OCI-LY7 (cell line): ENCODE data around the gene TMC8. TPM values are rescaled to one million over a fixed set of nuclear protein-coding genes. Genes with fewer than 3 reads are reported as not detected.
"Not testable (repeated sequence)": the region's sequence is repeated elsewhere in the genome, so short reads cannot be mapped to it uniquely, and the experiment has no call there.

Source experiments
- BruUV-seq: library from RNA; stranded (reverse); fragments of 400-500 nt; replicated peaks from 2 replicates; lab custom pipeline; 2021; lab: Mats Ljungman, UMichigan
- CTCF ChIA-PET: fragments of 300-600 bp; sonication (Branson Sonifier 250); formaldehyde crosslinking; loops from one replicate; lab custom pipeline; 2022; ENCODE audit warnings: antibody characterized with exemption; ENCODE audit not compliant: unreplicated experiment; lab: Charles Lee
- POLR2A ChIA-PET: fragments of 300-600 bp; sonication (Branson Sonifier 250); formaldehyde crosslinking; loops from one replicate; lab custom pipeline; 2022; ENCODE audit warnings: antibody characterized with exemption; lab: Charles Lee
- DNase-seq: peaks from one replicate; pipeline ENCODE4 v3.0.0-alpha.2; 2015; ENCODE audit warnings: low spot score
- H2AFZ ChIP-seq: fragments of 200-600 bp; sonication (generic), shearing (Covaris generic); 2 replicates; pipeline ENCODE4 v1.6.1; 2014; ENCODE audit warnings: mild to moderate bottlenecking, antibody characterized with exemption, low read length, moderate library complexity
- H3K27ac ChIP-seq: fragments of 200-600 bp; sonication (generic); 2 replicates; pipeline ENCODE4 v1.5.1; 2014; ENCODE audit warnings: mixed run types, low read depth, mild to moderate bottlenecking, moderate library complexity, low read length, inconsistent platforms; ENCODE audit not compliant: poor library complexity, severe bottlenecking
- H3K36me3 ChIP-seq: fragments of 200-600 bp; sonication (generic); 2 replicates; pipeline ENCODE4 v1.6.1; 2014; ENCODE audit warnings: mild to moderate bottlenecking, antibody characterized with exemption, low read length, moderate library complexity, mixed read lengths; ENCODE audit not compliant: insufficient read depth
- H3K4me1 ChIP-seq: fragments of 200-600 bp; sonication (generic); 2 replicates; pipeline ENCODE4 v1.5.1; 2014; ENCODE audit warnings: mild to moderate bottlenecking, low read length; ENCODE audit not compliant: insufficient read depth, poor library complexity, severe bottlenecking
- H3K4me2 ChIP-seq: fragments of 200-600 bp; sonication (generic); 2 replicates; pipeline ENCODE4 v1.6.1; 2014; ENCODE audit warnings: mild to moderate bottlenecking, low read length
- H3K4me3 ChIP-seq: fragments of 200-600 bp; sonication (generic); 2 replicates; pipeline ENCODE4 v1.5.1; 2014; ENCODE audit warnings: mild to moderate bottlenecking, low read depth, low read length; ENCODE audit not compliant: poor library complexity, severe bottlenecking
- H3K79me2 ChIP-seq: fragments of 200-600 bp; sonication (generic); 2 replicates; pipeline ENCODE4 v1.6.1; 2016; ENCODE audit warnings: low read depth, mild to moderate bottlenecking, low read length, moderate library complexity, mixed read lengths; ENCODE audit not compliant: insufficient read depth
- H3K9me2 ChIP-seq: fragments of 200-600 bp; sonication (generic); 2 replicates; pipeline ENCODE4 v1.6.1; 2016; ENCODE audit warnings: mild to moderate bottlenecking, low read length, mixed read lengths; ENCODE audit not compliant: insufficient read depth
- H3K9me3 ChIP-seq: fragments of 200-600 bp; sonication (generic); 2 replicates; pipeline ENCODE4 v1.6.1; 2014; ENCODE audit warnings: mild to moderate bottlenecking, mixed run types, low read length, mixed read lengths
- H4K20me1 ChIP-seq: fragments of 200-600 bp; sonication (generic); 2 replicates; pipeline ENCODE4 v1.6.1; 2014; ENCODE audit warnings: mild to moderate bottlenecking, antibody characterized with exemption, low read length, moderate library complexity, mixed read lengths; ENCODE audit not compliant: insufficient read depth
- EZH2phosphoT487 ChIP-seq: fragments of 200-600 bp; sonication (generic); IDR thresholded peaks from 2 replicates; pipeline ENCODE4 v1.6.1; 2018; ENCODE audit warnings: low read depth, borderline replicate concordance, mild to moderate bottlenecking, mixed run types, antibody characterized with exemption, low read length, moderate library complexity, mixed read lengths
- intact Hi-C: fragments of 100-400 bp; cut with micrococcal nuclease; formaldehyde crosslinking; loops from one replicate; pipeline ENCODE4 v1.10.0; 2022; ENCODE audit not compliant: unreplicated experiment
- total RNA-seq, 2 experiments: library from RNA; depleted of rRNA in 1 of 2; stranded (reverse); fragments of >200 nt in 1 of 2; shearing (Covaris generic) in 1 of 2; gene quantifications; 2 replicates each; pipeline ENCODE4 v1.2.3, GENCODE V29; 2014 to 2022
- TF ChIP-seq, protein P1 (sequence below): fragments of 200-600 bp; sonication (generic); conservative IDR thresholded peaks from 2 replicates; pipeline ENCODE4 v1.5.1; 2014; ENCODE audit warnings: mild to moderate bottlenecking, antibody characterized with exemption, low read length, moderate library complexity, mixed read lengths

TMC8 gene
- total RNA-seq, 2 experiments from 2014 or later: 83.8 to 236 TPM

DNA sequence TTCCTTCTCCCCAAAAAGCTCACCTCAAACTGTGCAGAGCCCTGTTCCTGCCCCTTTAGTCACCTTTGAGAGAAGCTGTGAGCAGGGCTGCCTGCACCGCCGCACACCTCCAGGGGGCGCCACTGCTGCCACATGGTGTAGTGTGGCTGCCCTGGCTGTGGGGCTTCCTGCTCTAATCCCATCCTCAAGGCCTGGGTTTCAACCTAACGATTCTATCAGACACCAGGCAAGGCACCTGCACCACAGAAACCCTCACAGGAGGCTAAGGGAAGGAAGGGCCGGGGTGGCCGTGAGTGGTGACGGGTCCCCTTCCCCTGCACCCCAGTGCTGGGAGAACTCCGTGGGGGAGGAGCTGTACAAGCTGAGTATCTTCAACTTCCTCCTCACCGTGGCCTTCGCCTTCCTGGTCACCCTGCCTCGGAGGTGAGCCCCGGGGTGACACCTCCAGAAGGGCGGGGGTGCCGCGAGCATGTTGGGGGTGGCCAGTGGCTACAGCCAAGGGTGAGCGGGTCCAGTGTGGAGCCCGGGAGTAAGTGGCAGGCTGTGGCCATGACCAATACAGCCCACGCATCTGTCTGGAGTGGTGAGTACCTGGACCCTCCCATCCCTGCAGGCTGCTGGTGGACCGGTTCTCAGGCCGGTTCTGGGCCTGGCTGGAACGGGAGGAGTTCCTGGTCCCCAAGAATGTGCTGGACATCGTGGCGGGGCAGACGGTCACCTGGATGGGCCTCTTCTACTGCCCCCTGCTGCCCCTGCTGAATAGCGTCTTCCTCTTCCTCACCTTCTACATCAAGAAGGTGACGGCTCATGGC is 7.0 kb downstream of the TMC8 start:
- H4K20me1 ChIP-seq: 0 out of 2 replicates have a peak, but pooled peaks cover 3% of the 10 kb centered on the region
- TF ChIP-seq EZH2phosphoT487: no peak
- TF ChIP-seq, protein P1, sequence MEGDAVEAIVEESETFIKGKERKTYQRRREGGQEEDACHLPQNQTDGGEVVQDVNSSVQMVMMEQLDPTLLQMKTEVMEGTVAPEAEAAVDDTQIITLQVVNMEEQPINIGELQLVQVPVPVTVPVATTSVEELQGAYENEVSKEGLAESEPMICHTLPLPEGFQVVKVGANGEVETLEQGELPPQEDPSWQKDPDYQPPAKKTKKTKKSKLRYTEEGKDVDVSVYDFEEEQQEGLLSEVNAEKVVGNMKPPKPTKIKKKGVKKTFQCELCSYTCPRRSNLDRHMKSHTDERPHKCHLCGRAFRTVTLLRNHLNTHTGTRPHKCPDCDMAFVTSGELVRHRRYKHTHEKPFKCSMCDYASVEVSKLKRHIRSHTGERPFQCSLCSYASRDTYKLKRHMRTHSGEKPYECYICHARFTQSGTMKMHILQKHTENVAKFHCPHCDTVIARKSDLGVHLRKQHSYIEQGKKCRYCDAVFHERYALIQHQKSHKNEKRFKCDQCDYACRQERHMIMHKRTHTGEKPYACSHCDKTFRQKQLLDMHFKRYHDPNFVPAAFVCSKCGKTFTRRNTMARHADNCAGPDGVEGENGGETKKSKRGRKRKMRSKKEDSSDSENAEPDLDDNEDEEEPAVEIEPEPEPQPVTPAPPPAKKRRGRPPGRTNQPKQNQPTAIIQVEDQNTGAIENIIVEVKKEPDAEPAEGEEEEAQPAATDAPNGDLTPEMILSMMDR: peak; percentile 96
- H3K36me3 ChIP-seq: peaks cover 63% of the 10 kb centered on the region
- POLR2A ChIA-PET: interaction anchor here (0.7 kb wide), 1 partner anchor 55 kb away, joined by 3 read pairs; no protein-coding TSS in a partner anchor
- no peak overlapping the region for H3K4me3 ChIP-seq
- no peaks in the 10 kb centered on the region for H3K79me2 ChIP-seq
- no peaks in the 10 kb centered on the region for H3K9me2 ChIP-seq
- intact Hi-C loops: no loop called here
- no peaks in the 10 kb centered on the region for H3K9me3 ChIP-seq
- H3K4me1 ChIP-seq: peaks cover 34% of the 10 kb centered on the region
- no TSS peak for BruUV-seq
- H3K4me2 ChIP-seq: no peak overlapping the region
- CTCF ChIA-PET: interaction anchor here (0.7 kb wide), 2 partner anchors 12 to 14 kb away, joined by 3 to 6 read pairs; no protein-coding TSS in a partner anchor
- H2AFZ ChIP-seq: no peak overlapping the region
- no peak overlapping the region for H3K27ac ChIP-seq
- peak; percentile 31 for DNase-seq

DNA sequence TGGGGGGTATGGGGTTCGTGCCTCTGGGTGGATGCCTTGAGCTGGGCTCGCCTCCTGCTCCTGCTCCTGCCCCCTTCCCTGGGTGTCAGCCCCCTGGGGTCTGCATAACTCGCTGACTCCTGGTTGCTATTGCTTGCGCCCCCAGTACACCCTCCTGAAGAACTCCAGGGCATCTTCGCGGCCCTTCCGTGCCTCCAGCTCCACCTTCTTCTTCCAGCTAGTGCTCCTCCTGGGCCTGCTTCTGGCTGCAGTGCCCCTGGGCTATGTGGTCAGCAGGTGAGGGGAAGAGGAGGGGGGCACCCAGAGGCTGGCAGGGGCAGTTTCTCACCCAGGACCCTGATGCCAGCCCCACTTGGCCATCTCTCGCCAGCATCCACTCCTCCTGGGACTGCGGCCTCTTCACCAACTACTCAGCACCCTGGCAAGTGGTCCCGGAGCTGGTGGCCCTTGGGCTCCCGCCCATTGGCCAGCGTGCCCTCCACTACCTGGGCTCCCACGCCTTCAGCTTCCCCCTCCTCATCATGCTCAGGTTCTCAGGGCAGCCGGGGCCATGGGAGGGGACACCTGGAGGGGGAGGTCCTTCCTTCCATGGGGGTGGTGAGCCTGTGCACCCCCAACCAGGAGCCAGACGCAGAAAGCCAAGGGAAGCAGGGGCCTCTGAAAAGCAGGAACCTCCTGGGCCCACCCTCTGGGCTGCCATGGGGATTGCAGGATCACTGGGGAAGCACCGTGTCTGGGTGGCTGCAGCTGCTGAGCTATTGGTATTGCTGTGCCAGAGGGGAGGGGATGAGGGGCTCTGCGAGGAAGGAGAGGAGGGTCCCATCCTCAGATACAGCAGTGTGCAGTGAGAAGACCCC is 7.9 kb downstream of the TMC8 start:
- no peaks in the 10 kb centered on the region for H3K79me2 ChIP-seq
- no TSS peak for BruUV-seq
- H4K20me1 ChIP-seq: no peaks in the 10 kb centered on the region
- ChIA-PET CTCF (interaction anchor here (0.7 kb wide), 1 partner anchor 15 kb away, joined by 3 read pairs; no protein-coding TSS in a partner anchor), POLR2A (interaction anchor here (0.5 kb wide), 1 partner anchor 56 kb away, joined by 3 read pairs; no protein-coding TSS in a partner anchor)
- no peaks in the 10 kb centered on the region for H3K9me3 ChIP-seq
- peaks cover 55% of the 10 kb centered on the region for H3K36me3 ChIP-seq
- no peak overlapping the region for H3K4me3 ChIP-seq
- no peak for DNase-seq
- no peak overlapping the region for H3K27ac ChIP-seq
- H2AFZ ChIP-seq: no peak overlapping the region
- TF ChIP-seq, protein P1: no peak
- no peak for TF ChIP-seq EZH2phosphoT487
- H3K9me2 ChIP-seq: no peaks in the 10 kb centered on the region
- peaks cover 25% of the 10 kb centered on the region for H3K4me1 ChIP-seq
- intact Hi-C loops: no loop called here
- no peak overlapping the region for H3K4me2 ChIP-seq

DNA sequence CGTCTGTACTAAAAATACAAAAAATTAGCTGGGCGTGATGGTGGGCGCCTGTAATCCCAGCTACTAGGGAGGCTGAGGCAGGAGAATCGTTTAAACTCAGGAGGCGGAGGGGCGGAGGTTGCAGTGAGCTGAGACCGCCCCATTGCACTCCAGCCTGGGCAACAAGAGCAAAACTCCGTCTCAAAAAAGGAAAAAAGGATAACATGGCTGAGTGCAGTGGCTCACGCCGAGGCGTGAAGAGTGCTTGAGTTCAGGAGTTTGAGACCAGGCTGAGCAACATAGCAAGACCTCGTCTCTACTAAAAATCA is 9.2 kb downstream of the TMC8 start:
- CTCF ChIA-PET: interaction anchor here (0.6 kb wide), 1 partner anchor 928 kb away, joined by 3 read pairs; no protein-coding TSS in a partner anchor
- H3K27ac ChIP-seq, H3K9me2 ChIP-seq, H2AFZ ChIP-seq, intact Hi-C loops, H3K79me2 ChIP-seq, H3K9me3 ChIP-seq, H3K4me3 ChIP-seq, DNase-seq, BruUV-seq, H4K20me1 ChIP-seq: not testable (repeated sequence)
- POLR2A ChIA-PET: interaction anchor here (0.6 to 1.3 kb wide), 5 partner anchors 8 to 104 kb away, joined by 3 to 4 read pairs (median 3); no protein-coding TSS in a partner anchor
- Histone ChIP-seq H3K4me1 (peaks cover 18% of the 10 kb centered on the region), H3K4me2 (peak overlapping the region; percentile 30; the same call in 1 of the 2 replicates), H3K36me3 (peaks cover 44% of the 10 kb centered on the region)
